Liver (tissue), 3 donors: ENCODE results near the gene EML4.

ENCODE experiments used
- TAF1 ChIP-seq: conservative IDR thresholded peaks from 2 replicates; pipeline ENCODE4 v1.6.1; 2016; ENCODE audit warnings: antibody characterized with exemption, mild to moderate bottlenecking
- TF ChIP-seq, protein P1 (sequence below): fragments of 150-350 bp; IDR thresholded peaks from 2 replicates; pipeline ENCODE4 v1.5.1; 2017; ENCODE audit warnings: improper control_type of control experiment, low read depth, low read length; ENCODE audit not compliant: missing input control
- donor health status: healthy.
- donor health status: healthy.

DNA sequence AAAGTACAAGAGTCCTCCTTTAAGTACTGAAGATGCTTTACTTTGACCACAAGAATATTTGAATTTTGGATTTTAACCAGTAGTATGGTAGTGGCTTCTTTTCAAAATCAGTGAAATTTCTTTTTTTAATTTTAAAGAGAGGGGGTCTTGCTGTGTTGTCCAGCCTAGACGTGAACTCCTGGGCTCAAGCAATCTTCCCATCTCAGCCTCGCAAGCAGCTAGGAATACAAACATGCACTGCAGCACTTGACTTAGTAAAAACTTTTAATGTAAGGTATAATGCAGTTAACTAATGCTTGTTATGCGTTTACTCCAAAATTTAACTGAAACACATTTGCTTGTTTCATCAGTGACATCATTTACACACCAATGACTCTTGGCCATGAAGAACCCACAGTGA, 49.6 kb downstream of the EML4 start:
- TF ChIP-seq, protein P1, sequence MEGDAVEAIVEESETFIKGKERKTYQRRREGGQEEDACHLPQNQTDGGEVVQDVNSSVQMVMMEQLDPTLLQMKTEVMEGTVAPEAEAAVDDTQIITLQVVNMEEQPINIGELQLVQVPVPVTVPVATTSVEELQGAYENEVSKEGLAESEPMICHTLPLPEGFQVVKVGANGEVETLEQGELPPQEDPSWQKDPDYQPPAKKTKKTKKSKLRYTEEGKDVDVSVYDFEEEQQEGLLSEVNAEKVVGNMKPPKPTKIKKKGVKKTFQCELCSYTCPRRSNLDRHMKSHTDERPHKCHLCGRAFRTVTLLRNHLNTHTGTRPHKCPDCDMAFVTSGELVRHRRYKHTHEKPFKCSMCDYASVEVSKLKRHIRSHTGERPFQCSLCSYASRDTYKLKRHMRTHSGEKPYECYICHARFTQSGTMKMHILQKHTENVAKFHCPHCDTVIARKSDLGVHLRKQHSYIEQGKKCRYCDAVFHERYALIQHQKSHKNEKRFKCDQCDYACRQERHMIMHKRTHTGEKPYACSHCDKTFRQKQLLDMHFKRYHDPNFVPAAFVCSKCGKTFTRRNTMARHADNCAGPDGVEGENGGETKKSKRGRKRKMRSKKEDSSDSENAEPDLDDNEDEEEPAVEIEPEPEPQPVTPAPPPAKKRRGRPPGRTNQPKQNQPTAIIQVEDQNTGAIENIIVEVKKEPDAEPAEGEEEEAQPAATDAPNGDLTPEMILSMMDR, result no peak
- TF ChIP-seq TAF1, result no peak
